SK-N-SH (cell line): ENCODE results near the gene ARHGAP45. TPM values are rescaled to one million over a fixed set of nuclear protein-coding genes. Genes with fewer than 3 reads are reported as not detected.

Source experiments
- CTCF ChIA-PET: fragments of 300-600, 350-600 bp; formaldehyde crosslinking; extraction: SDS; loops from one replicate; lab custom pipeline; 2021; lab: Yijun Ruan, JAX
- POLR2A ChIA-PET: fragments of 350-600 bp; sonication (Branson Sonifier 250); formaldehyde crosslinking; extraction: SDS; loops from one replicate; lab custom pipeline; 2020; ENCODE audit warnings: antibody characterized with exemption, inconsistent platforms; lab: Yijun Ruan, JAX
- DNase-seq: peaks from one replicate; pipeline ENCODE4 v3.0.0; 2012
- H2AFZ ChIP-seq: fragments of 200-600 bp; sonication (generic); 2 replicates; pipeline ENCODE4 v1.8.1; 2016; ENCODE audit warnings: antibody characterized with exemption, mild to moderate bottlenecking, low read depth
- H3F3A ChIP-seq: fragments of 200-600 bp; sonication (generic); replicated peaks from 2 replicates; pipeline ENCODE3; 2016; ENCODE audit warnings: antibody characterized with exemption, mild to moderate bottlenecking; ENCODE audit not compliant: insufficient read depth
- H3K27ac ChIP-seq, 2 experiments: fragments of 200-500 bp in 1 of 2; fragments of 200-600 bp in 1 of 2; sonication (Bioruptor generic) in 1 of 2; sonication (generic), shearing (Covaris generic) in 1 of 2; 2 replicates each; pipeline versions ENCODE4 v1.5.1 to v1.6.1; 2014 to 2016; ENCODE audit warnings: low read depth in 2 of 2, inconsistent platforms in 1 of 2, low read length in 1 of 2, mild to moderate bottlenecking in 1 of 2, mixed read lengths in 1 of 2
- H3K27me3 ChIP-seq: fragments of 200-600 bp; sonication (generic), shearing (Covaris generic); 2 replicates; pipeline ENCODE4 v1.6.1; 2016; ENCODE audit warnings: mixed run types; ENCODE audit not compliant: insufficient read depth
- H3K36me3 ChIP-seq, 2 experiments: fragments of 200-500 bp in 1 of 2; fragments of 200-600 bp in 1 of 2; sonication (Bioruptor generic) in 1 of 2; sonication (generic) in 1 of 2; replicated peaks in 1 of 2; 2 replicates each; pipeline versions ENCODE3 to v1.5.1; 2014 to 2016; ENCODE audit warnings: low read length in 1 of 2, mild to moderate bottlenecking in 1 of 2; ENCODE audit not compliant: insufficient read depth in 2 of 2, control insufficient read depth in 1 of 2
- H3K4me1 ChIP-seq, 2 experiments: fragments of 200-500 bp in 1 of 2; fragments of 200-600 bp in 1 of 2; sonication (Bioruptor generic) in 1 of 2; sonication (generic), shearing (Covaris generic) in 1 of 2; 2 replicates each; pipeline versions ENCODE4 v1.5.1 to v1.6.1; 2014 to 2016; ENCODE audit warnings: low read depth in 1 of 2, low read length in 1 of 2, mixed run types in 1 of 2; ENCODE audit not compliant: insufficient read depth in 2 of 2, control insufficient read depth in 1 of 2
- H3K4me2 ChIP-seq: fragments of 200-600 bp; sonication (generic), shearing (Covaris generic); 2 replicates; pipeline ENCODE4 v1.6.1; 2017; ENCODE audit warnings: mixed run types
- H3K4me3 ChIP-seq, 2 experiments: fragments of 200-500 bp in 1 of 2; fragments of 200-600 bp in 1 of 2; sonication (Bioruptor generic) in 1 of 2; sonication (generic), shearing (Covaris generic) in 1 of 2; 2 replicates each; pipeline versions ENCODE4 v1.5.1 to v1.8.1; 2014 to 2016; ENCODE audit warnings: low read depth in 2 of 2, inconsistent platforms in 1 of 2, low read length in 1 of 2, mild to moderate bottlenecking in 1 of 2, mixed read lengths in 1 of 2, moderate library complexity in 1 of 2
- H3K79me2 ChIP-seq: fragments of 200-600 bp; sonication (generic); 2 replicates; pipeline ENCODE4 v1.8.1; 2017; ENCODE audit warnings: mild to moderate bottlenecking; ENCODE audit not compliant: insufficient read depth
- H3K9ac ChIP-seq: fragments of 200-600 bp; sonication (generic); 2 replicates; pipeline ENCODE4 v1.6.1; 2017; ENCODE audit warnings: mixed run types
- H3K9me2 ChIP-seq: fragments of 200-600 bp; sonication (generic); 2 replicates; pipeline ENCODE4 v1.6.1; 2017; ENCODE audit warnings: mixed run types
- H3K9me3 ChIP-seq: fragments of 200-600 bp; sonication (generic); 2 replicates; pipeline ENCODE4 v1.6.1; 2017; ENCODE audit warnings: mixed run types, mild to moderate bottlenecking, moderate library complexity
- H4K20me1 ChIP-seq: fragments of 200-600 bp; sonication (generic); 2 replicates; pipeline ENCODE4 v1.6.1; 2017; ENCODE audit warnings: mild to moderate bottlenecking, mixed run types; ENCODE audit not compliant: insufficient read depth
- FOXJ3 ChIP-seq: sonication (generic); formaldehyde crosslinking; IDR thresholded peaks from 2 replicates; pipeline ENCODE4 v1.5.1; 2020; ENCODE audit warnings: mild to moderate bottlenecking, missing genetic modification reagents
- FOXM1 ChIP-seq: IDR thresholded peaks from 2 replicates; pipeline ENCODE4 v1.4.0; 2012; ENCODE audit warnings: low read depth, mild to moderate bottlenecking
- GABPA ChIP-seq: IDR thresholded peaks from 2 replicates; pipeline ENCODE4 v1.4.0; 2012; ENCODE audit warnings: low read depth, mild to moderate bottlenecking
- MXI1 ChIP-seq: IDR thresholded peaks from 2 replicates; pipeline ENCODE4 v1.6.1; 2012; ENCODE audit warnings: mild to moderate bottlenecking, low read depth, low read length, improper control_type of control experiment
- NRF1 ChIP-seq: IDR thresholded peaks from 2 replicates; pipeline ENCODE4 v1.6.1; 2012; ENCODE audit warnings: low read depth, mild to moderate bottlenecking, low read length
- PBX3 ChIP-seq: IDR thresholded peaks from 2 replicates; pipeline ENCODE4; 2012
- POLR2AphosphoS5 ChIP-seq: IDR thresholded peaks from 2 replicates; pipeline ENCODE4 v1.6.1; 2012; ENCODE audit warnings: low read depth, low read length
- RAD21 ChIP-seq: IDR thresholded peaks from 2 replicates; pipeline ENCODE4 v1.6.1; 2012; ENCODE audit warnings: mild to moderate bottlenecking, low read length
- REST ChIP-seq: IDR thresholded peaks from 2 replicates; pipeline ENCODE4 v1.6.1; 2012; ENCODE audit warnings: mild to moderate bottlenecking, low read depth, low read length, moderate library complexity
- RFX5 ChIP-seq: IDR thresholded peaks from 2 replicates; pipeline ENCODE4 v1.6.1; 2012; ENCODE audit warnings: mild to moderate bottlenecking, improper control_type of control experiment, low read length
- SIN3A ChIP-seq: IDR thresholded peaks from 2 replicates; pipeline ENCODE4 v1.6.1; 2012; ENCODE audit warnings: low read depth, mild to moderate bottlenecking, low read length, moderate library complexity, borderline replicate concordance
- TAF1 ChIP-seq: IDR thresholded peaks from 2 replicates; pipeline ENCODE4 v1.6.1; 2012; ENCODE audit warnings: low read depth, mild to moderate bottlenecking, low read length, moderate library complexity, borderline replicate concordance
- USF1 ChIP-seq: IDR thresholded peaks from 2 replicates; pipeline ENCODE4 v1.4.0; 2012; ENCODE audit warnings: low read depth, borderline replicate concordance
- YY1 ChIP-seq: IDR thresholded peaks from 2 replicates; pipeline ENCODE4 v1.4.0; 2012; ENCODE audit warnings: low read depth, mild to moderate bottlenecking
- ZBTB33 ChIP-seq: IDR thresholded peaks from 2 replicates; pipeline ENCODE4 v1.4.0; 2012; ENCODE audit warnings: low read depth, borderline replicate concordance
- WGBS: methylation state at CpG from one replicate; pipeline ENCODE4 v1.1.6; 2017; ENCODE audit warnings: low lambda C conversion rate; 5-methylcytosine and 5-hydroxymethylcytosine counted together
- polyA plus RNA-seq, 3 experiments: library from polyadenylated mRNA; depleted of rRNA; stranded (reverse); fragments of >200 nt; gene quantifications; 2 replicates each; pipeline ENCODE4 v1.2.3, GENCODE V29; 2012
- TF ChIP-seq, protein P1 (sequence below): fragments of 150-350 bp; IDR thresholded peaks from 2 replicates; pipeline ENCODE4 v1.6.1; 2017; ENCODE audit warnings: antibody characterized with exemption, low read length, low read depth, borderline replicate concordance
- TF ChIP-seq, protein P2 (sequence below): IDR thresholded peaks from 2 replicates; pipeline ENCODE4 v1.4.0; 2012; ENCODE audit warnings: low read depth
- TF ChIP-seq, protein P3 (sequence below): fragments of 150-350 bp; IDR thresholded peaks from 2 replicates; pipeline ENCODE4 v1.6.1; 2016; ENCODE audit warnings: mild to moderate bottlenecking, low read depth, low read length
- TF ChIP-seq, protein P4 (sequence below): fragments of 200-600 bp; sonication (generic); IDR thresholded peaks from 2 replicates; pipeline ENCODE4 v1.6.1; 2017; ENCODE audit warnings: antibody characterized with exemption, mild to moderate bottlenecking, moderate library complexity

Gene ARHGAP45
- polyA plus RNA-seq, 1 of the 3 experiments (the other 2 are of a cell fraction), result 4.2 TPM

DNA sequence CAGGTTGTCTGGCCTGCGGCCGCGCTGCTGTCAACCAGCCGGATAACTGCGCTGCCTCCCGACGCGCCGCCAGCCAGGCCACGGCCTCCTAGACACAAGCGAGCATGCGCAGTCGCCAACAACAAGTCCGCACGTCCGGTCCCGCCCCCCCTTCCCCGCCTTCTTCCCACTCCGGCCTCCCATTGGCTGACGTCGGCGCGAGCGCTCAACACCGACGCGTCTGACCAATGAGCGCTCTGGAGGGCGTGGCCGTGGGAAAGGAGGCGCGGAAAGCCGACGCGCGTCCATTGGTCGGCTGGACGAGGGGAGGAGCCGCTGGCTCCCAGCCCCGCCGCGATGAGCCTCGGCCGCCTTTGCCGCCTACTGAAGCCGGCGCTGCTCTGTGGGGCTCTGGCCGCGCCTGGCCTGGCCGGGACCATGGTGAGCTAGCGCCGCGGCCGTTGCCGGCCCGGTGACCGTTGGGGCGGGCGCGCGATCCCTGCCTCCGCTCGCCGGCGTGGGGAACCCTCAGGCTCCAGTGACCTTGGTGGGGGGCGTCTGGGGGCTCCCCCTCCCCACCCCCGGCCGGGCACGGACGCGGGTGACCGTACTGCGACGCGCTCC is 36.8 kb downstream of the ARHGAP45 start, which contains the start of gene GPX4:
Gene GPX4, plus strand, starts transcription at position 287 of the 603 bp plus-strand sequence. Its CDS starts 50 bp downstream, at position 337.
- POLR2A ChIA-PET, result interaction anchor here (0.8 to 2.6 kb wide), 5 partner anchors 9 to 100 kb away, joined by 3 to 15 read pairs (median 4); no protein-coding TSS in a partner anchor
- peak within 1 kb of the TSS; percentile 91 for H3K9ac ChIP-seq
- H3K4me1 ChIP-seq, result peaks cover 21 to 22% of the 10 kb centered on the region in 2 experiments; a peak in 3 of 4 replicates
- peaks cover 38% of the 10 kb centered on the region for H3F3A ChIP-seq
- 0% methylated on average over 35 of the region's 75 CpGs for whole genome bisulfite sequencing
- peak within 1 kb of the TSS; percentile 87 to 95 for H3K27ac ChIP-seq
- peaks cover 18% of the 10 kb centered on the region; the same call in 1 of the 2 replicates for H3K79me2 ChIP-seq
- H3K27me3 ChIP-seq, result no peaks in the 10 kb centered on the region
- no peaks in the 10 kb centered on the region for H3K9me3 ChIP-seq
- no peak within 1 kb of the TSS for H2AFZ ChIP-seq
- H3K4me2 ChIP-seq, result peak within 1 kb of the TSS; percentile 98
- DNase-seq, result peak; percentile 98
- CTCF ChIA-PET, result interaction anchor here (1.1 to 4.4 kb wide), 5 partner anchors 10 to 170 kb away, joined by 3 to 44 read pairs (median 5); partner anchors contain the start of gene ABCA7
- H4K20me1 ChIP-seq, result peaks cover 21% of the 10 kb centered on the region; the same call in 1 of the 2 replicates
- H3K9me2 ChIP-seq, result no peaks in the 10 kb centered on the region
- H3K36me3 ChIP-seq, result peaks cover 0 to 24% of the 10 kb centered on the region in 2 experiments
- H3K4me3 ChIP-seq, result peak within 1 kb of the TSS; percentile 80 to 81
- TF ChIP-seq MXI1, result peak; percentile 85
- TF ChIP-seq ZBTB33, result no peak
- TF ChIP-seq TAF1, result peak; percentile 96
- peak; percentile 75; the same call in 1 of the 2 replicates for TF ChIP-seq RFX5
- 0 out of 2 replicates have a peak, but pooled peaks have one; percentile 0 for TF ChIP-seq RAD21
- TF ChIP-seq NRF1, result peak; percentile 55
- TF ChIP-seq, protein P1, sequence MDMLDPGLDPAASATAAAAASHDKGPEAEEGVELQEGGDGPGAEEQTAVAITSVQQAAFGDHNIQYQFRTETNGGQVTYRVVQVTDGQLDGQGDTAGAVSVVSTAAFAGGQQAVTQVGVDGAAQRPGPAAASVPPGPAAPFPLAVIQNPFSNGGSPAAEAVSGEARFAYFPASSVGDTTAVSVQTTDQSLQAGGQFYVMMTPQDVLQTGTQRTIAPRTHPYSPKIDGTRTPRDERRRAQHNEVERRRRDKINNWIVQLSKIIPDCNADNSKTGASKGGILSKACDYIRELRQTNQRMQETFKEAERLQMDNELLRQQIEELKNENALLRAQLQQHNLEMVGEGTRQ, result no peak
- TF ChIP-seq, protein P2, sequence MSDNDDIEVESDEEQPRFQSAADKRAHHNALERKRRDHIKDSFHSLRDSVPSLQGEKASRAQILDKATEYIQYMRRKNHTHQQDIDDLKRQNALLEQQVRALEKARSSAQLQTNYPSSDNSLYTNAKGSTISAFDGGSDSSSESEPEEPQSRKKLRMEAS, result peak; percentile 62
- peak; percentile 77 for TF ChIP-seq SIN3A
- no peak for TF ChIP-seq FOXJ3 (CRISPR knock-in tag)
- TF ChIP-seq, protein P3, sequence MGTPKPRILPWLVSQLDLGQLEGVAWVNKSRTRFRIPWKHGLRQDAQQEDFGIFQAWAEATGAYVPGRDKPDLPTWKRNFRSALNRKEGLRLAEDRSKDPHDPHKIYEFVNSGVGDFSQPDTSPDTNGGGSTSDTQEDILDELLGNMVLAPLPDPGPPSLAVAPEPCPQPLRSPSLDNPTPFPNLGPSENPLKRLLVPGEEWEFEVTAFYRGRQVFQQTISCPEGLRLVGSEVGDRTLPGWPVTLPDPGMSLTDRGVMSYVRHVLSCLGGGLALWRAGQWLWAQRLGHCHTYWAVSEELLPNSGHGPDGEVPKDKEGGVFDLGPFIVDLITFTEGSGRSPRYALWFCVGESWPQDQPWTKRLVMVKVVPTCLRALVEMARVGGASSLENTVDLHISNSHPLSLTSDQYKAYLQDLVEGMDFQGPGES, result peak; percentile 22; the same call in 1 of the 2 replicates
- no peak for TF ChIP-seq FOXM1
- TF ChIP-seq YY1, result no peak
- TF ChIP-seq USF1, result no peak
- TF ChIP-seq POLR2AphosphoS5, result peak; percentile 89
- TF ChIP-seq GABPA, result no peak
- TF ChIP-seq, protein P4, sequence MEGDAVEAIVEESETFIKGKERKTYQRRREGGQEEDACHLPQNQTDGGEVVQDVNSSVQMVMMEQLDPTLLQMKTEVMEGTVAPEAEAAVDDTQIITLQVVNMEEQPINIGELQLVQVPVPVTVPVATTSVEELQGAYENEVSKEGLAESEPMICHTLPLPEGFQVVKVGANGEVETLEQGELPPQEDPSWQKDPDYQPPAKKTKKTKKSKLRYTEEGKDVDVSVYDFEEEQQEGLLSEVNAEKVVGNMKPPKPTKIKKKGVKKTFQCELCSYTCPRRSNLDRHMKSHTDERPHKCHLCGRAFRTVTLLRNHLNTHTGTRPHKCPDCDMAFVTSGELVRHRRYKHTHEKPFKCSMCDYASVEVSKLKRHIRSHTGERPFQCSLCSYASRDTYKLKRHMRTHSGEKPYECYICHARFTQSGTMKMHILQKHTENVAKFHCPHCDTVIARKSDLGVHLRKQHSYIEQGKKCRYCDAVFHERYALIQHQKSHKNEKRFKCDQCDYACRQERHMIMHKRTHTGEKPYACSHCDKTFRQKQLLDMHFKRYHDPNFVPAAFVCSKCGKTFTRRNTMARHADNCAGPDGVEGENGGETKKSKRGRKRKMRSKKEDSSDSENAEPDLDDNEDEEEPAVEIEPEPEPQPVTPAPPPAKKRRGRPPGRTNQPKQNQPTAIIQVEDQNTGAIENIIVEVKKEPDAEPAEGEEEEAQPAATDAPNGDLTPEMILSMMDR, result no peak
- no peak; the same call in 1 of the 2 replicates for TF ChIP-seq PBX3
- peak; percentile 67; the same call in 1 of the 2 replicates for TF ChIP-seq REST
